GM23338 (cell line): Measurements from ENCODE around the gene SF3B2. TPM values are rescaled to one million over a fixed set of nuclear protein-coding genes. Genes with fewer than 3 reads are reported as not detected.
A peak's percentile ranks its signal among the peaks of the same experiment; 100 is the strongest.

Source experiments
- ATAC-seq: fragments of 200-7000 bp; cut with Tn5 transposase; 3 replicates; pipeline ENCODE4 v1.9.1; 2020
- DNase-seq: peaks from one replicate; pipeline ENCODE4 v3.0.0-alpha.2; 2015; ENCODE audit warnings: low spot score
- H2AFZ ChIP-seq: fragments of 200-600 bp; sonication (generic); 2 replicates; pipeline ENCODE4 v1.8.0; 2016; ENCODE audit warnings: antibody characterized with exemption, mild to moderate bottlenecking, moderate library complexity
- H3F3A ChIP-seq: fragments of 200-600 bp; sonication (generic); replicated peaks from 2 replicates; pipeline ENCODE4 v1.8.0; 2017; ENCODE audit warnings: antibody characterized with exemption, mixed run types, low read depth
- H3K27ac ChIP-seq: fragments of 200-600 bp; sonication (generic); 2 replicates; pipeline ENCODE4 v1.6.1; 2016; ENCODE audit warnings: low read depth
- H3K27me3 ChIP-seq: fragments of 200-600 bp; sonication (generic); 2 replicates; pipeline ENCODE4 v1.8.0; 2016; ENCODE audit warnings: mild to moderate bottlenecking, mixed run types, moderate library complexity; ENCODE audit not compliant: insufficient read depth
- H3K36me3 ChIP-seq: fragments of 200-600 bp; sonication (generic); 2 replicates; pipeline ENCODE4 v1.8.0; 2016; ENCODE audit warnings: mild to moderate bottlenecking; ENCODE audit not compliant: insufficient read depth
- H3K4me1 ChIP-seq: fragments of 200-600 bp; sonication (generic); 2 replicates; pipeline ENCODE4 v1.8.0; 2016; ENCODE audit warnings: mild to moderate bottlenecking, moderate library complexity; ENCODE audit not compliant: insufficient read depth
- H3K4me2 ChIP-seq: fragments of 200-600 bp; sonication (generic); 2 replicates; pipeline ENCODE4 v1.7.1; 2017; ENCODE audit warnings: mixed run types
- H3K4me3 ChIP-seq: fragments of 200-600 bp; sonication (generic); 2 replicates; pipeline ENCODE4 v1.6.1; 2016; ENCODE audit warnings: mixed run types
- H3K79me2 ChIP-seq: fragments of 200-600 bp; sonication (generic); replicated peaks from 2 replicates; pipeline ENCODE4 v1.8.0; 2017; ENCODE audit warnings: mild to moderate bottlenecking; ENCODE audit not compliant: insufficient read depth
- H3K9me2 ChIP-seq: fragments of 200-600 bp; sonication (generic); 2 replicates; pipeline ENCODE4 v1.8.0; 2017; ENCODE audit not compliant: insufficient read depth
- H4K20me1 ChIP-seq: fragments of 200-600 bp; sonication (generic); replicated peaks from 2 replicates; pipeline ENCODE4 v1.8.0; 2017; ENCODE audit warnings: mild to moderate bottlenecking; ENCODE audit not compliant: insufficient read depth
- H3K27ac Mint-ChIP-seq: 2 replicates; pipeline ENCODE4 v1.8.0; 2020; ENCODE audit warnings: inconsistent platforms, mild to moderate bottlenecking, moderate library complexity, mixed read lengths
- H3K27me3 Mint-ChIP-seq: 3 replicates; pipeline ENCODE4 v1.8.0; 2022; ENCODE audit warnings: low read depth, mild to moderate bottlenecking, moderate library complexity, mixed read lengths, inconsistent platforms; ENCODE audit not compliant: insufficient read depth, poor library complexity
- H3K36me3 Mint-ChIP-seq: 3 replicates; pipeline ENCODE4 v1.8.0; 2021; ENCODE audit warnings: low read depth, mild to moderate bottlenecking, inconsistent platforms, moderate library complexity, mixed read lengths
- H3K4me1 Mint-ChIP-seq: 3 replicates; pipeline ENCODE4 v1.8.0; 2020; ENCODE audit warnings: mild to moderate bottlenecking, inconsistent platforms, mixed read lengths
- H3K4me3 Mint-ChIP-seq: 3 replicates; pipeline ENCODE4 v1.8.0; 2021; ENCODE audit warnings: moderate library complexity, mild to moderate bottlenecking, inconsistent platforms, mixed read lengths
- H3K9me3 Mint-ChIP-seq: 3 replicates; pipeline ENCODE4 v1.8.0; 2020; ENCODE audit warnings: moderate library complexity, mild to moderate bottlenecking, inconsistent platforms, mixed read lengths
- CREB1 ChIP-seq: fragments of 250-450 bp; sonication (Bioruptor Pico); IDR thresholded peaks from 2 replicates; pipeline ENCODE4 v1.5.0; 2020; ENCODE audit warnings: low read depth, mild to moderate bottlenecking, moderate library complexity
- CTCF ChIP-seq, 2 experiments: fragments of 200-600 bp in 1 of 2; sonication (generic) in 1 of 2; conservative IDR thresholded peaks; 2 replicates each; pipeline versions ENCODE4 v1.5.1 to v1.6.1; 2016 to 2017; ENCODE audit warnings: antibody characterized with exemption in 2 of 2, low read depth in 2 of 2, mild to moderate bottlenecking in 2 of 2, moderate library complexity in 1 of 2
- ETS1 ChIP-seq: IDR thresholded peaks from 2 replicates; pipeline ENCODE4 v1.6.1; 2016; ENCODE audit warnings: antibody characterized with exemption
- EZH2 ChIP-seq: fragments of 200-600 bp; sonication (generic); IDR thresholded peaks from one replicate; pipeline ENCODE4 v1.8.0; 2017; ENCODE audit warnings: antibody characterized with exemption, mild to moderate bottlenecking, low read depth; ENCODE audit not compliant: unreplicated experiment
- EZH2phosphoT487 ChIP-seq: fragments of 200-600 bp; sonication (generic); IDR thresholded peaks from one replicate; pipeline ENCODE4 v1.8.1; 2018; ENCODE audit warnings: antibody characterized with exemption; ENCODE audit not compliant: unreplicated experiment
- JUNB ChIP-seq: IDR thresholded peaks from one replicate; pipeline ENCODE4 v1.6.1; 2016; ENCODE audit warnings: antibody characterized with exemption; ENCODE audit not compliant: unreplicated experiment
- NANOG ChIP-seq: IDR thresholded peaks from 2 replicates; pipeline ENCODE4 v1.6.1; 2016; ENCODE audit warnings: antibody characterized with exemption, borderline replicate concordance
- POLR2AphosphoS5 ChIP-seq: IDR thresholded peaks from 2 replicates; pipeline ENCODE4 v1.6.1; 2016; ENCODE audit warnings: antibody characterized with exemption, low read depth
- REST ChIP-seq: IDR thresholded peaks from one replicate; pipeline ENCODE4 v1.6.1; 2018; ENCODE audit warnings: antibody characterized with exemption; ENCODE audit not compliant: unreplicated experiment
- STAT1 ChIP-seq: IDR thresholded peaks from one replicate; pipeline ENCODE4 v1.6.1; 2016; ENCODE audit warnings: antibody characterized with exemption; ENCODE audit not compliant: unreplicated experiment
- ZNF114 ChIP-seq: fragments of 250-450 bp; sonication (Bioruptor Pico); IDR thresholded peaks from 2 replicates; pipeline ENCODE4 v1.5.0; 2020; ENCODE audit warnings: mild to moderate bottlenecking, moderate library complexity
- ZNF331 ChIP-seq: fragments of 250-450 bp; sonication (Bioruptor Pico); IDR thresholded peaks from 2 replicates; pipeline ENCODE4 v1.5.0; 2020; ENCODE audit warnings: low read depth, mild to moderate bottlenecking, moderate library complexity
- ZNF462 ChIP-seq: fragments of 250-450 bp; sonication (Bioruptor Pico); IDR thresholded peaks from 2 replicates; pipeline ENCODE4 v1.5.0; 2020; ENCODE audit warnings: mild to moderate bottlenecking, moderate library complexity
- polyA plus RNA-seq: library from polyadenylated mRNA; unstranded; fragments of >200 nt; fragmentation: Nextera tagmentation; extraction: Ambion mirVana; gene quantifications from 2 replicates; pipeline ENCODE4 v1.2.1, GENCODE V29; 2016
- total RNA-seq: library from RNA; depleted of rRNA; stranded (reverse); fragments of >200 nt; shearing (Covaris generic); gene quantifications from 2 replicates; pipeline ENCODE4 v1.2.3, GENCODE V29; 2014

SF3B2 gene
- total and polyA plus RNA-seq, 2 experiments from 2014 or later: 173 to 180 TPM

GRCh38 chr11:66087148-66087908 is 35.2 kb downstream of the SF3B2 start:
- no peaks in the 10 kb centered on the region for H3K4me1 ChIP-seq
- Mint-ChIP-seq H3K9me3 (peaks cover 3% of the 10 kb centered on the region; the same call in 1 of the 3 replicates), H3K4me1 (no peaks in the 10 kb centered on the region; the same call in 2 of the 3 replicates), H3K4me3 (no peak overlapping the region), H3K27ac (0 out of 2 replicates have a peak overlapping the region, but pooled peaks have one; percentile 23), H3K27me3 (no peaks in the 10 kb centered on the region), H3K36me3 (no peaks in the 10 kb centered on the region)
- 0 out of 2 replicates have a peak, but pooled peaks cover 14% of the 10 kb centered on the region for H4K20me1 ChIP-seq
- no peaks in the 10 kb centered on the region for H3F3A ChIP-seq
- DNase-seq: no peak
- H3K79me2 ChIP-seq: peaks cover 26% of the 10 kb centered on the region
- H3K4me2 ChIP-seq: no peak overlapping the region
- no peak overlapping the region for H3K4me3 ChIP-seq
- H3K9me2 ChIP-seq: no peaks in the 10 kb centered on the region
- no peak for ATAC-seq
- no peaks in the 10 kb centered on the region for H3K36me3 ChIP-seq
- no peaks in the 10 kb centered on the region for H3K27me3 ChIP-seq
- peak overlapping the region; percentile 45; the same call in 1 of the 2 replicates for H3K27ac ChIP-seq
- no peak for TF ChIP-seq EZH2phosphoT487
- no peak for TF ChIP-seq NANOG
- TF ChIP-seq REST: no peak
- no peak for TF ChIP-seq ZNF331 (CRISPR knock-in tag)
- no peak for TF ChIP-seq JUNB
- no peak for TF ChIP-seq CREB1 (CRISPR knock-in tag)
- no peak for TF ChIP-seq POLR2AphosphoS5
- TF ChIP-seq CTCF (conservative IDR thresholded peaks at IDR 0.05; ENCODE audit: low read depth in 2 of 2): no peak
- TF ChIP-seq EZH2: no peak
- TF ChIP-seq STAT1: no peak
- TF ChIP-seq ZNF462: no peak
- no peak for TF ChIP-seq ETS1
- TF ChIP-seq ZNF114 (CRISPR knock-in tag): no peak
- no peak overlapping the region for H2AFZ ChIP-seq
